ENCODE measurements around the gene NELFE.
"Not testable (repeated sequence)": the region's sequence is repeated elsewhere in the genome, so short reads cannot be mapped to it uniquely, and the experiment has no call there.

The NELFE gene

GRCh38 chr6:31915351-31915750 is 43.4 kb downstream of the NELFE start:
- DNase-seq (ENCODE audit: low spot score) = no peak
- Histone ChIP-seq H3K27ac (no peak overlapping the region), H3K4me3 (no peak overlapping the region)
- no peak for TF ChIP-seq CTCF (IDR thresholded peaks at IDR 0.05)

GRCh38 chr6:31911826-31912585 is 46.8 kb downstream of the NELFE start:
- Histone ChIP-seq H3K4me3 (no peak overlapping the region), H3K27ac (no peak overlapping the region)
- DNase-seq (ENCODE audit: low spot score) = no peak
- TF ChIP-seq CTCF (IDR thresholded peaks at IDR 0.05) = no peak

GRCh38 chr6:31909298-31909697 is 49.5 kb downstream of the NELFE start:
- not testable (repeated sequence) for H3K4me3 ChIP-seq; DNase-seq (ENCODE audit: low spot score); H3K27ac ChIP-seq

- H3K4me3 ChIP-seq = no peak overlapping the region
- H3K27ac ChIP-seq = no peak overlapping the region
- no peak for TF ChIP-seq CTCF (IDR thresholded peaks at IDR 0.05)
- no peak for DNase-seq (ENCODE audit: low spot score)
These were observed 50.0 kb downstream of the NELFE start for GRCh38 chr6:31908791-31909190.

GRCh38 chr6:31908255-31908654 is 50.5 kb downstream of the NELFE start:
- DNase-seq (ENCODE audit: low spot score); H3K27ac ChIP-seq; H3K4me3 ChIP-seq: not testable (repeated sequence)

- no peak for DNase-seq (ENCODE audit: low spot score)
- no peak overlapping the region for H3K27ac ChIP-seq
- no peak for TF ChIP-seq CTCF (IDR thresholded peaks at IDR 0.05)
These were observed 51.5 kb downstream of the NELFE start for GRCh38 chr6:31907158-31907813.

GRCh38 chr6:31906727-31907126 is 52.0 kb downstream of the NELFE start:
- H3K27ac ChIP-seq; DNase-seq (ENCODE audit: low spot score); H3K4me3 ChIP-seq: not testable (repeated sequence)

More at GRCh38 chr6:31907158-31907813, 51.5 kb downstream of the NELFE start:
- no peak overlapping the region for H3K4me3 ChIP-seq

GRCh38 chr6:31906122-31906521 is 52.6 kb downstream of the NELFE start:
- Histone ChIP-seq H3K4me3 (no peak overlapping the region), H3K27ac (no peak overlapping the region)
- TF ChIP-seq CTCF (IDR thresholded peaks at IDR 0.05) = no peak
- DNase-seq (ENCODE audit: low spot score) = no peak

All from coronary artery (tissue), 2 donors.